22Rv1 (cell line): ENCODE data around the gene BEST1.

Experiments used
- H3K27ac ChIP-seq: fragments of 450-650 bp; 2 replicates; pipeline ENCODE4 v1.5.1; 2017
- ZFX ChIP-seq: fragments of 450-650 bp; IDR thresholded peaks from 2 replicates; pipeline ENCODE4 v1.6.1; 2017; ENCODE audit warnings: antibody characterized with exemption, borderline replicate concordance
- TF ChIP-seq, protein P1 (sequence below): fragments of 450-650 bp; IDR thresholded peaks from 2 replicates; pipeline ENCODE4 v1.5.1; 2017; ENCODE audit warnings: mild to moderate bottlenecking

BEST1 gene

DNA sequence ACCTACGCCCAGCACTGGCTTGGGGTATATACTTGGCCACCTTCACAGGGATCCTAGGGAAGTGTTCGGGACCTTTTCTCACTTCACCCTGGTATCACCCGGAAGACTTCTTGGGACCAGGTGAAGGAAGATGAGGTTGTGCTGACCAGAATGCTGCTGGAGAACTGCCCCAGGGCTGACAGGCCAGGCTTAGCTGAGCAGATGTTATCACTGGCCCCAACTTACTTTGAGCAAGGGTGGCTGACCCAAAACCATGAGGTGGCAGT, 12.8 kb downstream of the BEST1 start:
- TF ChIP-seq, protein P1, sequence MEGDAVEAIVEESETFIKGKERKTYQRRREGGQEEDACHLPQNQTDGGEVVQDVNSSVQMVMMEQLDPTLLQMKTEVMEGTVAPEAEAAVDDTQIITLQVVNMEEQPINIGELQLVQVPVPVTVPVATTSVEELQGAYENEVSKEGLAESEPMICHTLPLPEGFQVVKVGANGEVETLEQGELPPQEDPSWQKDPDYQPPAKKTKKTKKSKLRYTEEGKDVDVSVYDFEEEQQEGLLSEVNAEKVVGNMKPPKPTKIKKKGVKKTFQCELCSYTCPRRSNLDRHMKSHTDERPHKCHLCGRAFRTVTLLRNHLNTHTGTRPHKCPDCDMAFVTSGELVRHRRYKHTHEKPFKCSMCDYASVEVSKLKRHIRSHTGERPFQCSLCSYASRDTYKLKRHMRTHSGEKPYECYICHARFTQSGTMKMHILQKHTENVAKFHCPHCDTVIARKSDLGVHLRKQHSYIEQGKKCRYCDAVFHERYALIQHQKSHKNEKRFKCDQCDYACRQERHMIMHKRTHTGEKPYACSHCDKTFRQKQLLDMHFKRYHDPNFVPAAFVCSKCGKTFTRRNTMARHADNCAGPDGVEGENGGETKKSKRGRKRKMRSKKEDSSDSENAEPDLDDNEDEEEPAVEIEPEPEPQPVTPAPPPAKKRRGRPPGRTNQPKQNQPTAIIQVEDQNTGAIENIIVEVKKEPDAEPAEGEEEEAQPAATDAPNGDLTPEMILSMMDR: no peak
- H3K27ac ChIP-seq: peak overlapping the region; percentile 25; the same call in 1 of the 2 replicates

DNA sequence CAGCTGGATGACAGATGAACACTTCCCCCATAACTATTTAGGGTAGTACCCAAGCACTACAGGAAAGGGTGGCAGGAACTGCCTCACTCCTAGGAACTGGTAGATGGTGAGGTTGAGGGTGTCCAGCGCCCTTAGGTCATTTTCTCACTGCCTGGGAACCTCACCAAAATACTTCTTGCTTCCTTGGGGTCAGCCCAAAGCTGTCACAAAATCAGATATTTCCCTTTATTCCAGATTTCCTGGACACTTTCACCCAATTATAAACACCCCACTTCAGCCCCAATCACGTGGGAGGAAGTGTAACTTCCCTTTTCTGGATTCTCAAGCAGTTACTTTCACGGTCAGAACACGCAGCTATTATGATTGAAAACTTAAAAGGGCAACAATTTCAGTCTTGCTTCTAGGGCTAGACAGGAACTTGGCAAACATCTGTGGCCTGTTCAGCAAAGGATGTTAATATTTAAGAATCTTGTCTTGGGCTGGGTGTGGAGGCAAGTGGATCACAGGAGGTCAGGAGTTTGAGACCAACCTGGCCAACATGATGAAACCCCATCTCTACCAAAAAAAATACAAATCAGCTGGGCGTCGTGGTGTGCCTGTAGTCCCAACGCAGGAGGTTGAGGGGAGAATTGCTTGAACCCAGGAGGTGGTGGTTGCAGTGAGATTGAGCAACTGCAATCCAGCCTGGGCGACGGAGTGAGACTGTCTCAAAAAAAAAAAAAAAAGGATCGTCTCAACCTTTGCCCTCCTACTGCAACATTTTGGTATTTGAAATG, 13.3 kb downstream of the BEST1 start:
- TF ChIP-seq, protein P1: no peak
- no peak for TF ChIP-seq ZFX
- peak overlapping the region; percentile 25 for H3K27ac ChIP-seq

DNA sequence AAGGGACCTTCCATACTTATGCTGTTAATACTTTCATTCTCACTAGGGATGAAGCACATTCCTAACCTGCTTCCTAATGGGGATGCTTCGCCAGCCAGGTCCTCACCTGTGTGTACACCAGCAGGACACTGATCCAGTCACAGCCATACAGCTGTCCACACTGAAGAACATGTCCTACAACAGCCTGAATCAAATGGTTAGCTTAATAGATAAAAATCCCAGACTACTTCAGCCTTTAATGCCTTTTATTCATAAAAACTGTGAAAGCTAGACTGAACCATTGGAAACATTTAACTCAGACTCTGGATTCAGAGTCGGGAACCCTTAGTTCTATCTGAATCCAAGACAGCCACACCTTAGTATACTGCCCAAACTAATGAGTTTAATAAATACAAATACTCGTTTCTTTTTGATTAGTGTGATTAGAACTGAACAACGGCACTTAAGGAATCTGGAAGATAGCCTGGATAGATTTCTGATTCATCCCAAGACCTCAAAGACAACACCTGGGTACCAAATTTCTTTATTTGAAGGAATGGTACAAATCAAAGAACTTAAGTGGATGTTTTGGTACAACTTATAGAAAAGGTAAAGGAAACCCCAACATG, 14.0 kb downstream of the BEST1 start:
- peak overlapping the region; percentile 25 for H3K27ac ChIP-seq
- TF ChIP-seq, protein P1: no peak
- no peak for TF ChIP-seq ZFX

DNA sequence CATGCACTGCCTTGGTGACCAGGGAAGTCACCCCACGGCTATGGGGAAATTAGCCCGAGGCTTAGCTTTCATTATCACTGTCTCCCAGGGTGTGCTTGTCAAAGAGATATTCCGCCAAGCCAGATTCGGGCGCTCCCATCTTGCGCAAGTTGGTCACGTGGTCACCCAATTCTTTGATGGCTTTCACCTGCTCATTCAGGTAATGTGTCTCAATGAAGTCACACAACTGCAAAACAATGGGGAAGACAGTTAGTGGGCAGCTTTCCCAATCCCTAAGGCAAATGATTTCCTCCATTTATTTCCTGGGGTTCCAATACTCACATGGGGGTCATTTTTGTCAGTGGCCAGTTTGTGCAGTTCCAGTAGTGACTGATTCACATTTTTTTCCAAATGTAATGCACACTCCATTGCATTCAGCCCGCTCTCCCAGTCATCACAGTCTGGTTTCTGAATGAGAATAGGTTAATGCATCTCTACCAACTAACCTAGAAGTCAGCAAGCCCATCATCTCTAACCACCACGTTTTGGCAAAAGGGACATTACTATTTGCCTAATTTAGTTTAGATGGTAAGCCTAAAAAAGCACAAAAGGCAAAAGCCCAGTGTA, 14.6 kb downstream of the BEST1 start:
- peak overlapping the region; percentile 93 for H3K27ac ChIP-seq

DNA sequence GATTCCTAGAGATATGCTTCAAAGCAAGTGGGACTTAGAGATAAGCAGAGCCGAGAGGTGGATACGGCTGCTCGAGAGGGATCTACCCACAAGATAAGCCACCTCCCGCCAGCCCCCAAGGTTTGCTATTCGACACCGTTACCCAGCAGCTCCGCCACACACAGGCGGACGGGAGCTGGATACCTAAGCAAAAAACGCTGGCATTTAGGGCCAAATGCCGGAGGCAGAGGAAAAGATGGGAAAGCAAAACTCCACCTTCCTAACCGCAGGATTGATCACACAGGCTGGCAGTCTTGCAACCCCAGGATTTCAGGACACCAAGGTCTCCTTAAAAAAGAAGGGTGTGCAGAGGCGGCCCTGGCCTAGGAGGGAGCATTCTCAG, 16.6 kb downstream of the BEST1 start:
- H3K27ac ChIP-seq: peak overlapping the region; percentile 93
- TF ChIP-seq, protein P1: no peak
- no peak for TF ChIP-seq ZFX

DNA sequence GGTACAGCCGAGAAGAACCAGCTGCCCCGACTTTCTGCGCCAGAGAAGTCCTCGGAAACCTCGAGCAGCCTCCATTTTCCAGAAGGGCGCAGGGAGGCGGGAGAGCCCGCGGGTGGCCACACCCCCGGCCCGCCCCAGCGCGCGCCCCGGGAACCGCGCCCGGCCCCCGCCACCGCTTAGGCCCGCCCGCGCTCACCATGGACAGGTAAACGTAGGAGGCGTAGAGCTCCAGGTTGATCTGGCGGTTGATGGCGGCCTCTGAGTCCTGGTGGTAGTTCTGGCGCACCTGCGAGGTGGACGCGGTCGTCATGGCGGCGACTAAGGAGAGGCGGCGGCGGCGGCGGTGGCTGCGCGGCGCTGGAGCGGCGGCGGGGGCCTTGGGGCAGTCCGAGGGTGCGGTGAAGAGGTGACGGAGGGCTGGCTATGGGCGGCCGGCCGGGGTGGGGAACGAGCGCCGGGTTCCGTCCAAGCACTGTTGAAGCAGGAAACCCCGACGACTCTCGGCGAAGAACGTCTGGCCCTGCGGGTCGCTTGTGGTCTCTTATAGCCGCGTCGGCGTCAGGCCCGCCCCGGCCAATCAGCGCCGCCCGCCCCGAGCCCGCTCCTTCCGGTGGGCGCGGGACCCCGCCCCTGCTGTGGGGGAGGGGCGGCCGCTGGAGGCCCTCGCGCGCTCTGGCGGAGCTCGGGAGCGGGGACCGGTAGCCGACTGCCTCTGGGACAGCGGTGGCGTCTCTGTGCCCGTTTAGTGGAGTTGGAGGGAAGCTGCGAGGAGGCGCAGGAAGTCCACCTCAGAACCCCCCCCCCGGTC, 17.2 kb downstream of the BEST1 start, which contains the start of gene FTH1:
FTH1 (minus strand) TSS at position 519 of the 808 bp plus-strand sequence; CDS start at position 310, 209 bp downstream.
- TF ChIP-seq, protein P1: no peak
- no peak for TF ChIP-seq ZFX
- H3K27ac ChIP-seq: peak within 1 kb of the TSS; percentile 93

DNA sequence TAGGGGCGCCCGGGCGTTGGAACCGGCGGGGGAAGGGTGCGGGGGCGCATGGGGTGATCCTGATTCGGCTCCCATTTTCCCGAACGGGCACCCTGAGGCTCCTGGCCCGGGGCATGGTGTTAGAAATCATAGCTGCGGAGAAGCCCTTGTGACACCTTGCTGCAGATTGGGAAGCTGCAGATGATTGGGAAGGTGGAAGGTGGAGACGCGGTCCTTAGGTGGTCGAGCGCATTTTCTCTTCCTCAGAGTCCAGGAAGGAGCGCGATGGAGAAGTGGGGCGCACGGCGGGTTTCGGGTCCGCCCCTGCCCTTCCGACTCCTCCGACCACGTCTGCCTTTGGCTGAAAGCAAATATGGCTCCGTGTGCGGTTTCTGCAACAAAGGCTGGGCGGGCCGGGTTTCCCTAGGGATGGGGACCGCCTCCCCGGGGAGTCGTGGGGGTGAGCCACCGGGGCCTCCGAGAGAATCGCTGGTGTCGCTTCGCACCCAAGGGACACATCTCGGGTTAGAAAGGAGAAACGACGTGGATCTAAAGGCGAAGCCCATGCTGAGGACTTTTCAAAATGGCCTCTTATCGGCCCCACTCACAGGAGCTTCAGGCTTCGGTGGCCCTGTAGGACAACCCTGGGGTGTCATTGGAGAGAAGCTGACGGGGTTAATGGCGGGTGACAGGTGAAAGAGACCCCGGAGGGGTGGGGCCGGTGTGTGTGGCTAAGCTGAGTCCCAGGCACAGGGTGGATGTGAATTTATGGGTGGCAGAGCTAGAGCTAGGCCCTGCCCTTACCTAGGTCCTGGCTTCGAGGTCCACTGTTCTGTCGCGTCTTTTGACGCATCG, 18.0 kb downstream of the BEST1 start:
- TF ChIP-seq ZFX: no peak
- TF ChIP-seq, protein P1: no peak
- H3K27ac ChIP-seq: peak overlapping the region; percentile 93
